GM19372 (cell line): ENCODE results near the gene MYLK4.

Experiments used
- ATAC-seq: cut with Tn5 transposase; IDR thresholded peaks from one replicate; pipeline ENCODE4 v1.9.1; 2021; ENCODE audit warnings: mild to moderate bottlenecking, low read depth, moderate library complexity; ENCODE audit not compliant: unreplicated experiment

MYLK4 gene

GRCh38 chr6:2666906-2667575 lies 83.7 kb downstream of the MYLK4 start:
- no peak for ATAC-seq

DNA sequence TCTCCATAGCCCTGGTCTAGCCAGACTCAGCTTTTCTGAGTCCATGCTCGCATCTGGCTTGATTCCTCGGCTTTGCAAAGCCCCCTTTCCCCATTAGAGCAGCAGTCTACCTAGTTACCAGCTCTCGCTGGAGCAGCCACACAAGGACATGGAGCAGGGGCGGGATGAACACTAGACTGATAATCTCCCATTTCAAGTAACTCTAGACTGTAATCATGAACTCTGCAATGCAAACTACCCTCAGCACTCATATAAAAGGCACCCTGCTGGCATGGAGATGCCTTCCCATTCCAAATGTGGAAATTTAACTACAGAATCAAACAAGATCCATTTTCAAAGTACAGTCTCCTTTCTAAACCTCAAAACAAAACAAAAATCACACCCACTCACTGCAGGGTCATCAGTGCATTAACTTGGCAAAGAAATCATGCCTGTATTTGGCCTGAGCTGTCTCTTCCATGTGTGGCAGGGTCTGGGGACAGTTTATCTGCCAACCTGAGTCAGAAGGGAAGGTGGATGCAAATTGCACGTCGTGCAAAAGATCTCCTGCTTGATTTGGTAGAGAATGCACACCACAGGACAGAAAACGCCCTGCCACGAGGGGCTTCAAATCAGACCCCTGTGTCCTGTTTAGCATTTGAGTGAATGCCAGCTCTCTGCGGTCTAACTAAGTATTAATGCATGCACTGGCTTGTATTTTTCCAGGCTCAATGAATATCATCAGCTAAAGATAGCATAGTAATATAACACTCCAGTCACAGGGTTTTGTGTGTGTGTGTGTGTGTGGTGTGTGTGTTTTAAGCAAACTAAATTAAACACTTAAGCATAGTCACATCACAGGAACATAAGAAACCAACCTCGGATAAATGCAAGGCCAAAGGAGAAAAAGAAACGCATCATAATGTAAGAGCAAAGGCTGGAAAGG lies 85.3 kb downstream of the MYLK4 start:
- ATAC-seq = no peak

DNA sequence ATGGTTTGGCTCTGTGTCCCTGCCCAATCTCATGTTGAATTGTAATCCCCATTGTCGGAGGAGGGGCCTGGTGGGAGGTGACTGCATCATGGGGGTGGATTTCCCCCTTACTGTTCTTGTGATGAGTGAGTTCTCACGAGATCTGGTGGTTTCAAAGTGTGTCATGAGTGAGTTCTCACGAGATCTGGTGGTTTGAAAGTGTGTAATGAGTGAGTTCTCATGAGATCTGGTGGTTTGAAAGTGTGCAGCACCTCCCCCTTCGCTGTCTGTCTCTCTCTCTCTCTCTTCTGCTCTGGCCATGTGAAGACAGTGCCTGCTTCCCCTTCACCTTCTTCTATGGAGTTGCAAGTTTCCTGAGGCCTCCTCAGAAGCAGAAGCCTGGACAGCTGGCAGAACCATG lies 87.6 kb downstream of the MYLK4 start:
- ATAC-seq = no peak

- no peak for ATAC-seq
These were observed 89.1 kb downstream of the MYLK4 start for GRCh38 chr6:2661651-2662050.

GRCh38 chr6:2659882-2660281 lies 90.8 kb downstream of the MYLK4 start:
- no peak for ATAC-seq

- no peak for ATAC-seq
These were observed 91.3 kb downstream of the MYLK4 start for GRCh38 chr6:2659381-2659780.

DNA sequence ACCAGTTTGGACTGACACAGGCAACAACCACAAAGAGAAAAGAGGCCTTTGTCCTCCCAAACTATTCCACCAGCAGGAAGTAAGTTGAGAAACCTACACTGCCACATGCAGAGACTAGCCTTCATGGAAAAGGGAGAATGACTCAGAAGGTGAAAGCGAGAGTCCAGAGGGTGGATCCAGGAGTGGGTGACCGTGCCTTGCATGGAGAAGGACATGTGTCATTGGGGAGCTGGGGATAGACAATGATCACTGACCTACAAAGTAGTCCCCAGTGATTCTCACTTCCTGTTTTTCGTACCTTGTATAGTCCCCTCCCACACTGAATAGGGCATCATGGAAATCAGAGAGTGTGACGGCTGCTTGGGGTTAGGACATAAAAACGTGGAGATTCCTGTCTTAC lies 91.9 kb downstream of the MYLK4 start:
- ATAC-seq = peak; percentile 70

- ATAC-seq = no peak
These were observed 94.2 kb downstream of the MYLK4 start for GRCh38 chr6:2656460-2657079.

DNA sequence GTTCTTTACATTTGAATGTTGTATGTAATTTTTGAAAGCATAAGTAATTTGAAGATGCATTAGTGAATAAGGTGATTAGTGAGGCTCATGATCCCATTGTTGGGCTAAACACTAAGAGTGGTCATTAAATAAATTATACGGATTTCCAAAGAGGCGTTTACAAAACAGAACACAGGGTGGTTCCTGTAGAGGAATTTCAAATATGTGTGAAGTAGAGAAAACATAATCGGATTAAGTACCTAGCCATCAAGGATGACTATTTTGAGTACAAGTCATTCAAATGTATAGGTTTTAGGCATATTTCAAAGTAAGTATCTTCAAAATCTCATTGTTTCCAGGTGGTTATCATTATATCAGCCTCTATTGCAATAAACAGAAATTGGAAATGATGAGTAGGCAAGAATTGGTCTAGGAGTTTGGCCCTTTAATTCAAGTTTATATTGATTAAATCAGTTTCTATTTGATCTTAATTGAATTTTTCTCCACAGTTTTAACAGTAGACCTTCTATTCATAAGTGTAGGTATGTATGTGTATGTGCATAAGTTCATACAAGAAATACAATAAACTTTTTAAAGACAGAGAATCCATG lies 94.8 kb downstream of the MYLK4 start:
- ATAC-seq = no peak

DNA sequence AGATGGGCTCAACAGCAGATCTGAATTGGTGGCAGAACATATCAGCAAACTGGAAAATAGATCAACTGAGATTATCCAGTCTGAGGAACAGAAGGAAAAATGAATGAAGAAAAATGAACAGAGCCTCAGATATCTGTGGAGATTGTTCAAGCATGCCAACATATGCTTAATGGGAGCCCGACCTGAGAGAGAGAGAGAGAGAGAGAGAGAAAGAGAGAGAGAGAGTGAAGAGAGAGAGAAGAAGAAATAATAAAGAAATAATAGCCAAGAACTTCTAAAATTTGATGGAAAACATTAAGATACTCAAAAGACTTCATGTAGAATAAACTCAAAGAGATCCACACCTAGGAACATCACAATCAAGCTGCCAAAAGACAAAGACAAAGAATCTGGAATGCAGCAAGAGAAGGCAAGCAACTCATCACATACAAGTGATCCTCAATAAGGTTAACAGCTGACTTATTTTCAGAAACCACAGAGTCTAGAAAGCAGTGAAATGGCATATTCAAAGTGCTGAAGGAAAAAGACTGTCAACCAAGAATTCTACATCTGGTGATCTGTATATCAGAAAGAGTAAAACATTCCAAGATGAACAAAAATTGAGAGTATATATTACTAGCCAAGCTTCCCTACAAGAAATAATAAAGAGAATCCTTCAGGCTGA lies 97.2 kb downstream of the MYLK4 start:
- no peak for ATAC-seq

GRCh38 chr6:2652611-2653010 lies 98.1 kb downstream of the MYLK4 start:
- no peak for ATAC-seq

GRCh38 chr6:2651961-2652360 lies 98.8 kb downstream of the MYLK4 start:
- ATAC-seq = no peak

DNA sequence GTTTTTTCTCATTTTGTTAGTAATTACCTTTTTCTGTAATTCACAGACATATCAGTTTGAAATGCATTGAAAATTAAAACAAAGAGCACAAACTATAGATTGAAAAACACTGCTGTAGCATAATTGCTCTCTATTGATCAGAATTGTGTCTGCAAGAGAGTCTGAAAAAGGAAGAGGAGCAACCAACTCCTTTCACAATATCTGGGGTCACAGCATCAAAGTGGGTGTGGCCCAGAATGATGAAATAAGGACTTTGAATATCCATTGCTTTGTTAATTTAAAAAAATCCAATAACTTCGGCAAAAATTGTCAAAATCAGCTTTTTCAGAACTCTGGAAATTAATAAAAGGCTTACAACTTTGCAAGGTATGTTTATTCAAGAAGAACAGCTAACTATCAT lies 99.2 kb downstream of the MYLK4 start:
- ATAC-seq = no peak

GRCh38 chr6:2646346-2646745 lies 104.4 kb downstream of the MYLK4 start:
- no peak for ATAC-seq

GRCh38 chr6:2643935-2644539 lies 106.7 kb downstream of the MYLK4 start:
- no peak for ATAC-seq

- ATAC-seq = no peak
These were observed 107.6 kb downstream of the MYLK4 start for GRCh38 chr6:2643130-2643529.

DNA sequence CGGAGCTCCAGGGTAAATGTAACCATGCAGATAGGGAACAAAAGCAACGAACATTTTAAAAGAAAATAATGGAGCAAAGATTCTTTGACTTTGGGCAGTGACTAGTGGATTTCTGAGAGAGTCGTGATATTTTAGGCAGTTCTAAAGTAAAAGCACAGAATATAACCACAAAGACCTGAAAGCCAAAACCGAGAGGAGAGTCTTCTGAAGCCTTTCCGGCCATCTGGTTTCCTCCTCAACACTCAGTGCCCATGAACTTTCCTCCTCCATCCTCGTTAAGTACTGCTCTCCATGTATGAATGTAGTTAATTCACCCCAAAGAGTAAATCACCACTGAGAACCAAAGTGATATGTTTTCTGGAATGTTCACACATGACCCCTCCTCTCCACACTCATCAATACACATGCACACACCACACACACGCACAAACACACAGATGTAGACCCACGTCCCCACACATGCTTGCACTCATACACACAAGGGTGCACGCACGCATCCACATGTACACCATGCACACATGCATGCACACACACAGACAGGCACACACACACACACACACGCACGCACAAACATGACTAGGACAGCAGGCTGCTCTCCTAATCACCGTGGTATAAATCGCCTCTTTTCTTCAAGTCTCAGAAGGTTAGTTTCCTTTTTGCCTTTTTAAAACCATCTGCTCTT lies 109.5 kb downstream of the MYLK4 start:
- no peak for ATAC-seq

DNA sequence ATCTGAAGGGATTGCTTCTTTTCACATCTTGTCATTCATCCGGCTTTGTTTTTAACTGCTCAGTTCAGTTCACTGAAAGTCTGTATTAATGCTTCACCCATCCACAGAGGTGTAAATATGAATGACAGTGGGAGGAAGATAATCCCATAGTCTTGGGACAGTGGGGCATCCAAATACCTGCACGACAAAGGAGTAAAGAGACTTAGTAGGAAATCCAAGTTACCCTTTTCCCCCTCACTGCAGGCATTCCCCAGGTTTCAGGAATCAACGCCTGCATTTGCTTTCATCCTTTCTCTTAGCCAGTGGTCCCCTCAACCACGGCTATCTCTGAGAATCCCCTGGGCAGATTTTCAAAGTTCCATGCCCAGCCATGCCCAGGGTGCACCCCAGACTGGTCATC lies 110.2 kb downstream of the MYLK4 start:
- no peak for ATAC-seq

- ATAC-seq = no peak
These were observed 110.8 kb downstream of the MYLK4 start for GRCh38 chr6:2639896-2640295.

DNA sequence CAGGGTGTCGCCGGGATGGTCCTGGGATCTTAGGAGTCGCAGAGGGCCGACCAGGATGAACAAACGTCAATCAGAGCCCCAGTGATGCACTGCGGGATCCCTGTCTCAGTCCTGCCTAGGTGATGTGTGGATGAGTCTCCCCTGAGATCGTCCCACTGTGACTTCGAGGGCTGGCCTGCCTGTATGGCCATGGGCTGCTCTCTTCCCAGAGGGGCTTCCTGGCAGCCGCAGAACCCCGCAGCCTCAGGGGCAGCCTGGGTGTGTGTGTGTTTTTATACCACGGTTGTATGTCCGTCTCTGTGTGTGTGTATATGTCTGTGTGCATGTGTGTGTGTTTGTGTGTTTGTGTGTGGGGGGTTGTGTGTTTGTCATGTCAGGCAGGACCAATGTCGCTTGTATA lies 111.6 kb downstream of the MYLK4 start:
- ATAC-seq = no peak
